HG03442 (cell line): Measurements from ENCODE around the gene PANX2.
"Not testable (repeated sequence)": the region's sequence is repeated elsewhere in the genome, so short reads cannot be mapped to it uniquely, and the experiment has no call there.

Experiments
- ATAC-seq: cut with Tn5 transposase; IDR thresholded peaks from one replicate; pipeline ENCODE4 v1.9.1; 2021; ENCODE audit warnings: mild to moderate bottlenecking, moderate library complexity; ENCODE audit not compliant: unreplicated experiment

The PANX2 gene

GRCh38 chr22:50147258-50148165 is 23.0 kb upstream of the PANX2 start:
- ATAC-seq: not testable (repeated sequence)

- ATAC-seq: no peak
Observed at GRCh38 chr22:50148166-50148500, 22.4 kb upstream of the PANX2 start.

GRCh38 chr22:50148991-50149721 is 21.4 kb upstream of the PANX2 start:
- peak; percentile 42 for ATAC-seq

GRCh38 chr22:50150161-50151129 is 20.1 kb upstream of the PANX2 start:
- ATAC-seq: no peak

GRCh38 chr22:50151571-50152537 is 18.7 kb upstream of the PANX2 start:
- ATAC-seq: no peak

GRCh38 chr22:50153056-50153755 is 17.3 kb upstream of the PANX2 start:
- no peak for ATAC-seq

- no peak for ATAC-seq
Observed at GRCh38 chr22:50153756-50154140, 16.8 kb upstream of the PANX2 start.

GRCh38 chr22:50157709-50158375 is 12.7 kb upstream of the PANX2 start:
- no peak for ATAC-seq

GRCh38 chr22:50160947-50161346 is 9.6 kb upstream of the PANX2 start:
- ATAC-seq: no peak

- ATAC-seq: no peak
Observed at GRCh38 chr22:50161508-50162390, 8.8 kb upstream of the PANX2 start.

GRCh38 chr22:50162391-50162956 is 8.1 kb upstream of the PANX2 start:
- no peak for ATAC-seq

GRCh38 chr22:50165436-50166123 is 5.0 kb upstream of the PANX2 start:
- ATAC-seq: no peak

- ATAC-seq: no peak
Observed at GRCh38 chr22:50167689-50168489, 2.6 kb upstream of the PANX2 start.

GRCh38 chr22:50168490-50169180 is 1.9 kb upstream of the PANX2 start:
- ATAC-seq: not testable (repeated sequence)

- no peak for ATAC-seq
Observed at GRCh38 chr22:50169181-50169759, 1.3 kb upstream of the PANX2 start.
